Measurements from ENCODE around the gene TM7SF2. TPM values are rescaled to one million over a fixed set of nuclear protein-coding genes. Genes with fewer than 3 reads are reported as not detected.
"Not testable (repeated sequence)": the region's sequence is repeated elsewhere in the genome, so short reads cannot be mapped to it uniquely, and the experiment has no call there.

Gene TM7SF2
- total RNA-seq, 2 experiments from 2014 or later = 18.0 to 18.2 TPM

GRCh38 chr11:65132238-65132987 lies 20.7 kb downstream of the TM7SF2 start:
- ChIA-PET CTCF (interaction anchor here (0.8 kb wide), 1 partner anchor 11 kb away, joined by 3 read pairs; the partner anchor contains the start of gene FAU), POLR2A (interaction anchor here (3.7 kb wide), 1 partner anchor 10 kb away, joined by 47 read pairs; the partner anchor contains the start of genes FAU and MRPL49)

DNA sequence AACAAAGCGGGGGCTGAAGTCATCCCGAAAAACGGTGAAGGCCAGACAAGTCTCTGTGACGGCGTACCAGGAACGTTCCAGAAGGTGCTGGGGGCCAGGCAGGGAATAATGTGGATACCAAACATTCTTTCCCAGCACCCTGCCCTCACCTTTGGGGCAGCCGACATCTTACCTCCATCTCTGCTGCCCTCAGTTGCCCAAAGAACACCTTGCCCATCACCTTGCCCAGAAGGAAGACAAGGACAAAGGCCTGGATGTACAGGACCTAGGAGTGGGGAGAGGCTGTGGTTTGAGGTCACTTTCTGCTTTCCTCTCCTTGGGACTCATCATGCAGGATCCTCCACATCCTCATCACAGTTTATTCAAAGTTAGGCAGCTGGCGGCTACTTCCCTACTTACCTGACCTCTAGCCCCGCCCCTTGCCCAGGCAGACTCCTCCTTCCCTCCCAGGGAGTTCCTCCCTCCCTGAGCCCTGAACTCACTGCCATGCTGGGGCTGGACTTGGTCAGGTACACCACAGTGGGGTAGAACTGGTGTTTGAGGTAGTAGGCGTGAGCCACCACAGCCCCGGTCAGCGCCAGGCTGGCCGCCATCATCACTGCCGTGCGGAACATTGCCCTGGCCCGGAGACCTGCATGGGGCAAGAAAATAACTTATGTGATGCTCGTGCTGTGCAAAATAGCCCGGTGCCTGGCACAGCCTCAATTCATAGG lies 21.5 kb downstream of the TM7SF2 start:
- ChIA-PET CTCF (interaction anchor here (1.0 kb wide), 2 partner anchors 15 to 19 kb away, joined by 3 to 4 read pairs; partner anchors contain the start of gene ZNHIT2), POLR2A (interaction anchor here (2.8 to 3.7 kb wide), 2 partner anchors 10 to 16 kb away, joined by 15 to 47 read pairs; partner anchors contain the start of genes FAU, MRPL49 and ZNHIT2)

DNA sequence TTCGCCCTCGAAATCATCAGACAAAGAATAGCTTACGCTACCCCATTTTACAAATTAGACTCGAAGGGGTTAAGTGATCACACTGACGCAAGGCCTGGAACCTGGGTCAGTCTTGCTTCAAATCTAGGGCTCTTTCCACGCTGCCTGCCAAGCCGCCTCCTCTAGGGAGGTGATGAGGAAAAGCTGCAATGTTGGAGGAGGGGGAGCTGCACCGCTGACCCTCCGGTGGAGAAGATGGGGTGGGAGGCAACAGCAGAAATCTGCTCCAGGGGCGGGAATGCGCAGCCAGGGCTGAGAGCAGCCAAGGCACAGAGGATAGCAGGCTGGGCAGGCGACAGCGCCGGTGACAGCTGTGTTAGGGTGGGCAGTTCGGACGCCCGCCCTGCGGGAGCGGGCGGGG lies 22.1 kb downstream of the TM7SF2 start:
- ChIA-PET POLR2A (interaction anchor here (2.8 to 3.7 kb wide), 2 partner anchors 11 to 16 kb away, joined by 15 to 47 read pairs; partner anchors contain the start of genes FAU, MRPL49 and ZNHIT2), CTCF (interaction anchor here (0.6 to 1.0 kb wide), 3 partner anchors 16 to 46 kb away, joined by 3 to 4 read pairs (median 3); partner anchors contain the start of gene ZNHIT2)

- CTCF ChIA-PET = interaction anchor here (0.6 to 1.5 kb wide), 7 partner anchors 9 to 181 kb away, joined by 3 to 4 read pairs (median 3); partner anchors contain the start of genes FAU, MRPL49 and ZNHIT2
Observed at GRCh38 chr11:65134240-65134951, 22.7 kb downstream of the TM7SF2 start, which contains the start of gene SYVN1. TSS of gene SYVN1 (minus strand) at chr11:65134519. CDS start at chr11:65133601, 918 bp downstream.

GRCh38 chr11:65134952-65135632 lies 23.4 kb downstream of the TM7SF2 start:
- ChIA-PET POLR2A (interaction anchor here (0.7 to 3.7 kb wide), 9 partner anchors 12 to 287 kb away, joined by 3 to 47 read pairs (median 4); partner anchors contain the start of genes CAPN1, FAU, MRPL49 and POLA2), CTCF (interaction anchor here (1.0 to 2.3 kb wide), 5 partner anchors 8 to 180 kb away, joined by 3 to 7 read pairs (median 4); partner anchors contain the start of genes CAPN1, FAU and MRPL49)

More at GRCh38 chr11:65134240-65134951, 22.7 kb downstream of the TM7SF2 start, which contains the start of gene SYVN1:
- POLR2A ChIA-PET = interaction anchor here (0.9 to 3.7 kb wide), 6 partner anchors 12 to 197 kb away, joined by 3 to 47 read pairs (median 10); partner anchors contain the start of genes CAPN1, FAU, MRPL49 and POLA2

- POLR2A ChIA-PET = interaction anchor here (0.7 to 3.7 kb wide), 9 partner anchors 13 to 286 kb away, joined by 3 to 47 read pairs (median 4); partner anchors contain the start of genes CAPN1, FAU, MRPL49 and POLA2
- CTCF ChIA-PET = interaction anchor here (1.0 to 2.3 kb wide), 6 partner anchors 8 to 179 kb away, joined by 3 to 7 read pairs (median 4); partner anchors contain the start of genes CAPN1, FAU, MRPL49 and ZNHIT2
Observed at GRCh38 chr11:65135633-65136145, 24.0 kb downstream of the TM7SF2 start.

DNA sequence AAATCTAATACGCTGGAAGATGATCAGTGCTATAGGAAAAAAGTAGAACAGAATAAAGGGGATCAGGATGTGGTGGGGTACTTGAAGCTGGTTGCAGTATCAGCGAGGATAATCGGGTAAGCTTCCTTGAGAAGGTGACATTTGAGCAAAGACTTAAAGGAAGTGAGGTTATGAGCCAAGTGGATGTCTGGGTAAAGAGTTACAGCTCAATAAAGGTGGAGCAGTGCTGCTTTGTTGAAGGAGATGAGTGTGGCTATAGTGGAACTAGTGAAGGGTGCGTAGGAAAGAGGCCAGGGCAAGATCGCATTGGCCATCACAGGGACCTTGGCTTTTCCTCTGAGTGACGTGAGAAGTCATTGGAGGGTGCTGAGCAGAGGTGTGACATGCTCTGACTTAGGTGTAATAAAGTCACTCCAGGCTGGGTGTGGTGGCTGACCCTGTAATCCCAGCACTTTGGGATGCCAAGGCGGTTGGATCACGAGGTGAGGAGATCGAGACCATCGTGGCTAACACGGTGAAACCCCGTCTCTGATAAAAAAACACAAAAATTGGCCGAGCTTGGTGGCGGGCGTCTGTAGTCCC lies 24.9 kb downstream of the TM7SF2 start:
- ChIA-PET CTCF (interaction anchor here (1.0 to 2.3 kb wide), 2 partner anchors 19 to 45 kb away, joined by 3 to 7 read pairs; partner anchors contain the start of genes CAPN1 and ZNHIT2), POLR2A (interaction anchor here (3.7 kb wide), 1 partner anchor 14 kb away, joined by 47 read pairs; the partner anchor contains the start of genes FAU and MRPL49)

GRCh38 chr11:65141896-65142494 lies 30.3 kb downstream of the TM7SF2 start:
- CTCF ChIA-PET = no interaction called here

GRCh38 chr11:65147352-65148075 lies 35.8 kb downstream of the TM7SF2 start:
- CTCF ChIA-PET = interaction anchor here (0.6 kb wide), 1 partner anchor 380 kb away, joined by 5 read pairs; no protein-coding TSS in a partner anchor
- POLR2A ChIA-PET = no interaction called here

More at GRCh38 chr11:65141896-65142494, 30.3 kb downstream of the TM7SF2 start:
- POLR2A ChIA-PET = no interaction called here

GRCh38 chr11:65148657-65149056 lies 37.0 kb downstream of the TM7SF2 start:
- ChIA-PET POLR2A (no interaction called here), CTCF (interaction anchor here (0.5 to 0.7 kb wide), 4 partner anchors 15 to 320 kb away, joined by 3 to 4 read pairs (median 4); no protein-coding TSS in a partner anchor)

GRCh38 chr11:65150131-65150508 lies 38.4 kb downstream of the TM7SF2 start:
- POLR2A ChIA-PET, CTCF ChIA-PET: not testable (repeated sequence)

- ChIA-PET POLR2A (no interaction called here), CTCF (no interaction called here)
Observed at GRCh38 chr11:65150509-65151299, 39.0 kb downstream of the TM7SF2 start.

DNA sequence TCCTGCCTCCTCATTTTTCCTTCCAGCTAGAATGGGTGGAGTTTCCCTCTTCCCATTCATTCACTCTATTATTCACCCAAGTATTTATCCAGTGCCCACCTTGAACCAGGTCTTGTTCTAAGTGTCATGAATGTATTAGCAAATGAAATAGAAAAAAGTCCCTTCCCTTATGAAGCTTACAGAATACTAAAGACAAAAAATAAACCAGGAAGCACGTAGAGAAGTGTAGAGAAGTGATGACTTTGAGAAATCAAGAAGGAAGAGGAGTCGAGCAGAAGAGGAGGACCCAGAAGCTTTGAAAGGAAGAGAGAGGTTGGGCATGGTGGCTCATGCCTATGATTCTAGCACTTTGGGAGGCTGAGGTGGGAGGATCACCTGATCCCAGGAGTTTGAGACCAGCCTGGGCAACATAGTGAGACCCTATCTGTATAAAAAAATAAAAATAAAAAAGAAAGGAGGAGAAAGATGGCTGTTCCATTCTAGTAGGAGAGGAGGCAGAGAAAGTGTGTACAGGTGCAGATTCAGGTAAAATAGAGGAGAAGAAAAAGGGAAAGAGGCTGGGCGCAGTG lies 39.7 kb downstream of the TM7SF2 start:
- CTCF ChIA-PET = no interaction called here

DNA sequence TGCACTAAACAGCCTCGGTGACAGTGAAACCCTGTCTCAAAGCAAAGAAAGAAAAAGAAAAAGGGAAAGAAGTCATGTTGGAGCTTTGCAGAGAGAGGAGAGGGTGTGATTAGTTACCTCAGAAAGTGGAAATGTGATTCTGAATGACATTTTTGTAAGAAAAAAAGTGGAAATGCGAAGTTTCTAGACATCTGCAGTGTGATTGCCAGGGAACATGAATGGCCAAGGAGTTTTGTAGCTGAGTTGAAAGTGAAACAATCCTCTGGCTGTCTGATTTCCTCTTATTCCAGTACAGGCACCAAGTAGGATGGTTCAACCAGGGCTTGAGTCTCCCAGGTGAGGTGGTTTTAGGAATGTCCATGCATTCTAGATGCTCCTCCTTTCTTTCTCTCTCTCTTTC lies 40.5 kb downstream of the TM7SF2 start:
- CTCF ChIA-PET = no interaction called here
- POLR2A ChIA-PET = no interaction called here

More for the DNA sequence above, 39.7 kb downstream of the TM7SF2 start:
- POLR2A ChIA-PET = no interaction called here

DNA sequence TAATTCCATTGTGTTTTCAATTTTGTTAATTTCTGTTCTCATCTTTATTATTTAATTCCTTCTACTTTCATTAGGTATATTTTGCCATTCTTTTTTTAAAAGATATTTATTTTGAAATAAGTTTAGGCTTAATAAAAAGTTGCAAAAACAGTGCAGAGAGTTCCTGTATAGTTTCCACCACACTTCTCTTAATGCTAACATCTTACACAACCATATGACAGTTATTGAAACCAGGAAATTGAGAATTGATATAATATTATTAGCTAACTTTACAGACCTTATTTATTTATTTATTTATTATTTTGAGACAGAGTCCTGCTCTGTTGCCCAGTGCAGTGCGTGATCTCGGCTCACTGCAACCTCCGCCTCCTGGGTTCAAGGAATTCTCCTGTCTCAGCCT lies 44.6 kb downstream of the TM7SF2 start:
- POLR2A ChIA-PET = no interaction called here

More for the DNA sequence above, 44.6 kb downstream of the TM7SF2 start:
- CTCF ChIA-PET = no interaction called here
